ENCODE data around the gene PPP6R3. TPM values are rescaled to one million over a fixed set of nuclear protein-coding genes. Genes with fewer than 3 reads are reported as not detected.

The PPP6R3 gene
- polyA plus RNA-seq, 1 of the 3 experiments (the other 2 are of a cell fraction): 28.1 TPM

- Histone ChIP-seq H3K4me1 (ENCODE audit: control insufficient read depth in 1 of 2, insufficient read depth in 2 of 2, low read depth in 1 of 2, low read length in 1 of 2) (peaks cover 14 to 29% of the 10 kb centered on the region in 2 experiments; a peak in 3 of 4 replicates), H3K4me3 (ENCODE audit: low read depth in 2 of 2, low read length in 1 of 2) (no peak overlapping the region), H3K79me2 (ENCODE audit: insufficient read depth) (peaks cover 98% of the 10 kb centered on the region), H2AFZ (ENCODE audit: low read depth) (no peak overlapping the region), H4K20me1 (ENCODE audit: insufficient read depth) (peaks cover 64% of the 10 kb centered on the region), H3F3A (replicated peaks; ENCODE audit: insufficient read depth) (peaks cover 24% of the 10 kb centered on the region), H3K9me3 (no peaks in the 10 kb centered on the region), H3K9me2 (no peaks in the 10 kb centered on the region), H3K4me2 (no peak overlapping the region), H3K27me3 (ENCODE audit: insufficient read depth) (no peaks in the 10 kb centered on the region), H3K9ac (no peak overlapping the region), H3K36me3 (replicated peaks in 1 of 2; ENCODE audit: control insufficient read depth in 1 of 2, insufficient read depth in 2 of 2, low read length in 1 of 2) (peaks cover 61 to 70% of the 10 kb centered on the region in 2 experiments), H3K27ac (ENCODE audit: low read depth in 2 of 2, low read length in 1 of 2) (peak overlapping the region in 1 of 2 experiments; percentile 89; a peak in 1 of 4 replicates)
- DNase-seq: no peak
- no peak for TF ChIP-seq NRF1 (IDR thresholded peaks at IDR 0.05; ENCODE audit: low read depth, low read length)
- no peak for TF ChIP-seq SIN3A (IDR thresholded peaks at IDR 0.05; ENCODE audit: borderline replicate concordance, low read depth, low read length)
- TF ChIP-seq EP300 (IDR thresholded peaks at IDR 0.05; ENCODE audit: borderline replicate concordance in 1 of 2, low read depth in 1 of 2, low read length in 1 of 2): no peak
- TF ChIP-seq RXRA (IDR thresholded peaks at IDR 0.05; ENCODE audit: borderline replicate concordance, low read depth): no peak
- TF ChIP-seq, protein P1, sequence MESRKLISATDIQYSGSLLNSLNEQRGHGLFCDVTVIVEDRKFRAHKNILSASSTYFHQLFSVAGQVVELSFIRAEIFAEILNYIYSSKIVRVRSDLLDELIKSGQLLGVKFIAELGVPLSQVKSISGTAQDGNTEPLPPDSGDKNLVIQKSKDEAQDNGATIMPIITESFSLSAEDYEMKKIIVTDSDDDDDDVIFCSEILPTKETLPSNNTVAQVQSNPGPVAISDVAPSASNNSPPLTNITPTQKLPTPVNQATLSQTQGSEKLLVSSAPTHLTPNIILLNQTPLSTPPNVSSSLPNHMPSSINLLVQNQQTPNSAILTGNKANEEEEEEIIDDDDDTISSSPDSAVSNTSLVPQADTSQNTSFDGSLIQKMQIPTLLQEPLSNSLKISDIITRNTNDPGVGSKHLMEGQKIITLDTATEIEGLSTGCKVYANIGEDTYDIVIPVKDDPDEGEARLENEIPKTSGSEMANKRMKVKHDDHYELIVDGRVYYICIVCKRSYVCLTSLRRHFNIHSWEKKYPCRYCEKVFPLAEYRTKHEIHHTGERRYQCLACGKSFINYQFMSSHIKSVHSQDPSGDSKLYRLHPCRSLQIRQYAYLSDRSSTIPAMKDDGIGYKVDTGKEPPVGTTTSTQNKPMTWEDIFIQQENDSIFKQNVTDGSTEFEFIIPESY (IDR thresholded peaks at IDR 0.05; ENCODE audit: borderline replicate concordance, low read depth): no peak
- no peak for TF ChIP-seq CTCF (IDR thresholded peaks at IDR 0.05)
- no peak for TF ChIP-seq JUND (IDR thresholded peaks at IDR 0.05)
- TF ChIP-seq, protein P2, sequence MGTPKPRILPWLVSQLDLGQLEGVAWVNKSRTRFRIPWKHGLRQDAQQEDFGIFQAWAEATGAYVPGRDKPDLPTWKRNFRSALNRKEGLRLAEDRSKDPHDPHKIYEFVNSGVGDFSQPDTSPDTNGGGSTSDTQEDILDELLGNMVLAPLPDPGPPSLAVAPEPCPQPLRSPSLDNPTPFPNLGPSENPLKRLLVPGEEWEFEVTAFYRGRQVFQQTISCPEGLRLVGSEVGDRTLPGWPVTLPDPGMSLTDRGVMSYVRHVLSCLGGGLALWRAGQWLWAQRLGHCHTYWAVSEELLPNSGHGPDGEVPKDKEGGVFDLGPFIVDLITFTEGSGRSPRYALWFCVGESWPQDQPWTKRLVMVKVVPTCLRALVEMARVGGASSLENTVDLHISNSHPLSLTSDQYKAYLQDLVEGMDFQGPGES (IDR thresholded peaks at IDR 0.05; ENCODE audit: low read depth, low read length): no peak
- TF ChIP-seq GABPA (IDR thresholded peaks at IDR 0.05; ENCODE audit: low read depth): no peak
- TF ChIP-seq FOXJ3 (CRISPR knock-in tag; IDR thresholded peaks at IDR 0.05): no peak
- POLR2A ChIA-PET: interaction anchor here (1.0 kb wide), 1 partner anchor 17 kb away, joined by 3 read pairs; no protein-coding TSS in a partner anchor
- WGBS (ENCODE audit: low lambda C conversion rate): 92% methylated on average over 4 of the region's 4 CpGs
- CTCF ChIA-PET: interaction anchor here (0.9 to 3.4 kb wide), 3 partner anchors 9 to 88 kb away, joined by 3 to 11 read pairs (median 4); no protein-coding TSS in a partner anchor
Observed at GRCh38 chr11:68523033-68523432, 62.5 kb downstream of the PPP6R3 start.

- peaks cover 62% of the 10 kb centered on the region for H4K20me1 ChIP-seq (ENCODE audit: insufficient read depth)
- peaks cover 14 to 32% of the 10 kb centered on the region in 2 experiments; a peak in 3 of 4 replicates for H3K4me1 ChIP-seq (ENCODE audit: control insufficient read depth in 1 of 2, insufficient read depth in 2 of 2, low read depth in 1 of 2, low read length in 1 of 2)
- H3K9me2 ChIP-seq: no peaks in the 10 kb centered on the region
- ChIA-PET POLR2A (interaction anchor here (1.0 kb wide), 1 partner anchor 17 kb away, joined by 3 read pairs; no protein-coding TSS in a partner anchor), CTCF (interaction anchor here (1.0 to 3.4 kb wide), 3 partner anchors 11 to 366 kb away, joined by 3 to 11 read pairs (median 6); no protein-coding TSS in a partner anchor)
- H3K9ac ChIP-seq: no peak overlapping the region
- over 99% methylated on average over 3 of the region's 3 CpGs for WGBS (ENCODE audit: low lambda C conversion rate)
- H3K79me2 ChIP-seq (ENCODE audit: insufficient read depth): peaks cover 98% of the 10 kb centered on the region
- H3K9me3 ChIP-seq: no peaks in the 10 kb centered on the region
- H3F3A ChIP-seq (replicated peaks; ENCODE audit: insufficient read depth): peaks cover 22% of the 10 kb centered on the region
- H3K4me3 ChIP-seq (ENCODE audit: low read depth in 2 of 2, low read length in 1 of 2): no peak overlapping the region
- H3K4me2 ChIP-seq: no peak overlapping the region
- no peak overlapping the region for H2AFZ ChIP-seq (ENCODE audit: low read depth)
- peaks cover 63 to 77% of the 10 kb centered on the region in 2 experiments for H3K36me3 ChIP-seq (replicated peaks in 1 of 2; ENCODE audit: control insufficient read depth in 1 of 2, insufficient read depth in 2 of 2, low read length in 1 of 2)
- H3K27me3 ChIP-seq (ENCODE audit: insufficient read depth): no peaks in the 10 kb centered on the region
- no peak for DNase-seq
- peak overlapping the region in 1 of 2 experiments; percentile 89; a peak in 2 of 4 replicates for H3K27ac ChIP-seq (ENCODE audit: low read depth in 2 of 2, low read length in 1 of 2)
- no peak for TF ChIP-seq TEAD4 (IDR thresholded peaks at IDR 0.05; ENCODE audit: borderline replicate concordance, insufficient read depth)
- no peak for TF ChIP-seq JUND (IDR thresholded peaks at IDR 0.05)
- no peak for TF ChIP-seq CHD2 (IDR thresholded peaks at IDR 0.05; ENCODE audit: low read length, partially characterized antibody)
- TF ChIP-seq ELF1 (IDR thresholded peaks at IDR 0.05): no peak
- TF ChIP-seq TCF12 (IDR thresholded peaks at IDR 0.05): no peak
- TF ChIP-seq EP300 (IDR thresholded peaks at IDR 0.05; ENCODE audit: borderline replicate concordance in 1 of 2, low read depth in 1 of 2, low read length in 1 of 2): no peak
- no peak for TF ChIP-seq RFX5 (IDR thresholded peaks at IDR 0.05; ENCODE audit: low read length)
- TF ChIP-seq REST (IDR thresholded peaks at IDR 0.05; ENCODE audit: low read depth, low read length): no peak
Observed at GRCh38 chr11:68523743-68524142, 63.2 kb downstream of the PPP6R3 start.

Data from SK-N-SH (cell line).